Trophoblast cell (in vitro differentiated cells and primary cell): ENCODE measurements around the gene FBXL12.

Source experiments
- DNase-seq, 2 donors: peaks; one replicate each; pipeline ENCODE4 v3.0.0-alpha.2; 2016
- H2AFZ ChIP-seq: 2 replicates; pipeline ENCODE4 v1.6.1; 2013; ENCODE audit warnings: low read length, moderate library complexity, mild to moderate bottlenecking; ENCODE audit not compliant: insufficient read depth, poor library complexity
- H2AK5ac ChIP-seq: 2 replicates; pipeline ENCODE4 v1.6.1; 2013; ENCODE audit warnings: mild to moderate bottlenecking, low read length
- H2BK120ac ChIP-seq: 2 replicates; pipeline ENCODE4 v1.6.1; 2013; ENCODE audit warnings: low read length, mild to moderate bottlenecking, moderate library complexity; ENCODE audit not compliant: insufficient read depth, poor library complexity
- H2BK12ac ChIP-seq: 2 replicates; pipeline ENCODE4 v1.6.1; 2013; ENCODE audit warnings: mild to moderate bottlenecking, low read length, moderate library complexity
- H2BK5ac ChIP-seq: 2 replicates; pipeline ENCODE4 v1.6.1; 2013; ENCODE audit warnings: low read length, low read depth, moderate library complexity, mild to moderate bottlenecking; ENCODE audit not compliant: poor library complexity
- H3K14ac ChIP-seq: 2 replicates; pipeline ENCODE4 v1.6.1; 2013; ENCODE audit warnings: mild to moderate bottlenecking, low read length
- H3K18ac ChIP-seq: 2 replicates; pipeline ENCODE4 v1.6.1; 2013; ENCODE audit warnings: mild to moderate bottlenecking, low read length
- H3K23ac ChIP-seq: 2 replicates; pipeline ENCODE4 v1.6.1; 2013; ENCODE audit warnings: low read length
- H3K27ac ChIP-seq: 2 replicates; pipeline ENCODE4 v1.5.1; 2013; ENCODE audit warnings: low read depth, mild to moderate bottlenecking, inconsistent platforms, low read length, moderate library complexity
- H3K27me3 ChIP-seq: 2 replicates; pipeline ENCODE4 v1.6.1; 2013; ENCODE audit warnings: inconsistent platforms, mild to moderate bottlenecking, low read length, moderate library complexity; ENCODE audit not compliant: insufficient read depth
- H3K36me3 ChIP-seq, 2 experiments: 1 replicate in 1 of 2; 2 replicates in 1 of 2; pipeline ENCODE4 v1.6.1; 2013; ENCODE audit warnings: low read length in 2 of 2, mild to moderate bottlenecking in 2 of 2, moderate library complexity in 1 of 2; ENCODE audit not compliant: insufficient read depth in 2 of 2, control insufficient read depth in 1 of 2
- H3K4ac ChIP-seq: 2 replicates; pipeline ENCODE4 v1.6.1; 2013; ENCODE audit warnings: low read depth, mild to moderate bottlenecking, low read length, moderate library complexity
- H3K4me1 ChIP-seq, 2 experiments: 1 replicate in 1 of 2; 2 replicates in 1 of 2; pipeline ENCODE4 v1.6.1; 2013; ENCODE audit warnings: low read length in 2 of 2, mild to moderate bottlenecking in 2 of 2, moderate library complexity in 1 of 2; ENCODE audit not compliant: insufficient read depth in 2 of 2, control insufficient read depth in 1 of 2
- H3K4me2 ChIP-seq: 2 replicates; pipeline ENCODE4 v1.6.1; 2013; ENCODE audit warnings: inconsistent platforms, mild to moderate bottlenecking, low read length, moderate library complexity
- H3K4me3 ChIP-seq: 2 replicates; pipeline ENCODE4 v1.5.1; 2013; ENCODE audit warnings: mild to moderate bottlenecking, low read depth, low read length, inconsistent platforms
- H3K79me1 ChIP-seq: one replicate; pipeline ENCODE4 v1.6.1; 2013; ENCODE audit warnings: low read length
- H3K79me2 ChIP-seq: 2 replicates; pipeline ENCODE4 v1.6.1; 2013; ENCODE audit warnings: low read length, mild to moderate bottlenecking; ENCODE audit not compliant: control insufficient read depth, insufficient read depth, poor library complexity
- H3K9ac ChIP-seq: 2 replicates; pipeline ENCODE4 v1.6.1; 2013; ENCODE audit warnings: mild to moderate bottlenecking, low read length
- H3K9me3 ChIP-seq: 2 replicates; pipeline ENCODE4 v1.6.1; 2013; ENCODE audit warnings: low read depth, mild to moderate bottlenecking, control low read depth, inconsistent platforms, low read length; ENCODE audit not compliant: insufficient read depth
- H4K12ac ChIP-seq: 2 replicates; pipeline ENCODE4 v1.6.1; 2013; ENCODE audit warnings: low read depth, mild to moderate bottlenecking, low read length, moderate library complexity
- H4K8ac ChIP-seq: 2 replicates; pipeline ENCODE4 v1.6.1; 2013; ENCODE audit warnings: low read depth, mild to moderate bottlenecking, low read length, moderate library complexity
- H4K91ac ChIP-seq: one replicate; pipeline ENCODE4 v1.6.1; 2013; ENCODE audit warnings: low read depth, mild to moderate bottlenecking, low read length, moderate library complexity
- WGBS: extraction: QIAGEN DNeasy Blood & Tissue Kit; methylation state at CpG from one replicate; pipeline ENCODE4 v1.1.7; 2013; ENCODE audit warnings: missing lambda C conversion rate; ENCODE audit not compliant: insufficient read length, insufficient coverage; ENCODE audit errors: extremely low coverage; 5-methylcytosine and 5-hydroxymethylcytosine counted together

The FBXL12 gene

DNA sequence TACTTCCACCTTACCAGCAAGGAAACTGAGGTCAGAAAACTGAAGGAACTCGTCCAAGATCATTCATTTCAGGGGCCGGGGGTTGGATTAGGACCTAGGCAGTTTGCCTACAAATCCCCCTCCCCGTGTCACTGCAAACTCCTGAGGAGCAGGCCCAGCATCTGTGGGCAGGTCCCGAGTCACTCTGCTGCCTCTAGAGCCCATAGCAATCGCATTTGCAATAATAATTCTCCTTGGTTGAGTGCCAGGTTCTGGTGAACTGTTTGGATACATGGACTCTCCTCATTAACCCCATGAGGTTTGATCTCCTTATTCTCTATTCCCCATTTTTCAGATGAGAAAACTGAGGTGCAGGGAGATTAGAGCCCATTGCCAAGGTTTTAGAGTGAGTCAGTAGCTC lies 17.1 kb upstream of the FBXL12 start:
- Histone ChIP-seq H3K4me1 (peaks cover 0 to 4% of the 10 kb centered on the region in 2 experiments), H3K27ac (no peak overlapping the region), H4K12ac (no peak overlapping the region), H3K23ac (no peak overlapping the region), H3K18ac (no peak overlapping the region), H3K4ac (peak overlapping the region; percentile 16), H3K79me1 (no peaks in the 10 kb centered on the region), H2BK12ac (no peak overlapping the region), H3K27me3 (no peaks in the 10 kb centered on the region), H3K79me2 (peaks cover 5% of the 10 kb centered on the region), H2AK5ac (no peak overlapping the region), H3K36me3 (peaks cover 17 to 29% of the 10 kb centered on the region in 2 experiments), H3K4me2 (peak overlapping the region; percentile 95), H4K8ac (no peak overlapping the region), H2AFZ (no peak overlapping the region), H2BK120ac (no peak overlapping the region), H3K9ac (peak overlapping the region; percentile 83), H2BK5ac (no peak overlapping the region), H3K14ac (no peak overlapping the region), H3K4me3 (no peak overlapping the region), H4K91ac (no peak overlapping the region), H3K9me3 (no peaks in the 10 kb centered on the region)
- no CpG with 5 or more reads among the region's 5 CpGs for WGBS
- no peak for DNase-seq

DNA sequence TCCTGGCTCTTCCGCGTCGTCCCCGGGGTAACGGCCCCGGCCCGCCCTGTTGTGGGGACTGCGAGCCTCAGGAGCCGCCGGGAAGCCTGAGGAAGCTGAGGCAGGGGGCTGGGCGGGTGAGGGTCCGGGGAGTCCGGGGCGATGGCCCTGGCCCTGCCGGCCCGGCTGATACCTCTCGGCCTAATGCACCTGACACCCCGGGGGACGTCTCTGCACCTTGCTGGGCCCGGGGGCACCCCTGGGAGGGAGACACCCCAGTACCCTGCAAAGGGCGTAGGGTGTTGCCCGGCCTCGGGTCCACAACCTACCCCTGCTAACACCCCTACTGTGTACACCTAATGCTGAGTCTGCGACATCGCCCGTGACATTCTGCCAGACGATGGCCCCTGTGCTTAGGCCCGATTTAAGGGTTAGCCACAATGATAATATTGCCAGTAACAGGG lies 16.6 kb upstream of the FBXL12 start:
- Histone ChIP-seq H4K8ac (peak overlapping the region; percentile 71), H3K79me2 (peaks cover 5% of the 10 kb centered on the region), H4K12ac (peak overlapping the region; percentile 55), H3K27ac (no peak overlapping the region), H3K4me1 (peaks cover 0 to 4% of the 10 kb centered on the region in 2 experiments), H2BK12ac (no peak overlapping the region), H3K9ac (peak overlapping the region; percentile 83), H2BK5ac (no peak overlapping the region), H3K4me2 (peak overlapping the region; percentile 95), H3K9me3 (no peaks in the 10 kb centered on the region), H3K4ac (peak overlapping the region; percentile 44), H3K27me3 (no peaks in the 10 kb centered on the region), H2BK120ac (peak overlapping the region; percentile 8), H2AK5ac (peak overlapping the region; percentile 9), H3K36me3 (peaks cover 14 to 25% of the 10 kb centered on the region in 2 experiments), H3K79me1 (no peaks in the 10 kb centered on the region), H3K18ac (peak overlapping the region; percentile 27), H2AFZ (peak overlapping the region; percentile 37), H3K4me3 (peak overlapping the region; percentile 92), H3K14ac (peak overlapping the region; percentile 53), H4K91ac (peak overlapping the region; percentile 49), H3K23ac (no peak overlapping the region)
- no peak for DNase-seq
- no CpG with 5 or more reads among the region's 28 CpGs for WGBS

DNA sequence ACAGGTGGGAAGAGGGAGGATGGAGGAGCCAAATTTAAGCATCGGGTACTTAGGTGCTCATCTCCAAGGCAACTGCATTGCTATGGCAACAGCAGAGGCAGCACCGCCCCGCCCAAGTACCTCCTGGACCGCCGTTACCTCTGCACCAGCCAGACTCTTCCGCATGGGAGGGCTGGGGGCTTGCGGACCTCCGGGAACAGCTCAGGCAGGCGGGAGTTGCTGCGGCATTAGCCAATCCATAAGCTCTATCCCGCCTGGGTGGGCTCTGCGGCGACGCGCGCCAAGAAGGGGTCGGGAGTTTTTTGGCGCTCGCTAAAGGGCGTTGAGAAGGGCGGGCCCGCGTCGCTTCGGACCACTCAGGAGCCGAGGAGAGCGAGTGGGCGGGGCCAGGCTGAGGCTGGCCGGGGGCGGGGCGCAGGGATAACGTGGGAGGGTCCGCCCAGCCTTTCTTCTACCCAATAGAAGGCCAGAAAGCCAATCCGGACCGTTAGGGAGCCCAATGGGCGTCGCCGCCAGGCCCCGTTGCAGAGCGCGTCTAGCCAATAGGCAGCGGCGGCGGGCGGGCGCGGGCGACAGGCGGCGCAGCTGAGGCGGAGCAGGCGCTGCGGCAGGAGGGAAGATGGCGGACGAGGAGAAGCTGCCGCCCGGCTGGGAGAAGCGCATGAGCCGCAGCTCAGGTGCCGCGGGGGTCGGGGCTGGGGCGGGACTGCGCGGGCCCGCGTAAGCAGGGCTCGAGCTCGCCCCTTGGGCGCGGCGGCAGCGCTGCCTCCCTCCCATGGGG lies 16.0 kb upstream of the FBXL12 start, which contains the start of gene PIN1:
Gene PIN1 (plus strand): TSS at position 593 of the 781 bp plus-strand sequence. CDS start 27 bp downstream, at position 620.
- Histone ChIP-seq H3K27me3 (no peaks in the 10 kb centered on the region), H2AFZ (peak within 1 kb of the TSS; percentile 56), H2BK12ac (no peak within 1 kb of the TSS), H2BK5ac (no peak within 1 kb of the TSS), H4K91ac (peak within 1 kb of the TSS; percentile 49), H4K12ac (peak within 1 kb of the TSS; percentile 55), H3K4me3 (peak within 1 kb of the TSS; percentile 92), H3K4me2 (peak within 1 kb of the TSS; percentile 95), H3K9ac (peak within 1 kb of the TSS; percentile 83), H3K18ac (peak within 1 kb of the TSS; percentile 27), H3K79me2 (peaks cover 5% of the 10 kb centered on the region), H2BK120ac (peak within 1 kb of the TSS; percentile 8), H3K79me1 (no peaks in the 10 kb centered on the region), H4K8ac (peak within 1 kb of the TSS; percentile 71), H3K36me3 (peaks cover 10 to 26% of the 10 kb centered on the region in 2 experiments), H3K4me1 (peaks cover 0 to 4% of the 10 kb centered on the region in 2 experiments), H2AK5ac (peak within 1 kb of the TSS; percentile 9), H3K9me3 (no peaks in the 10 kb centered on the region), H3K27ac (no peak within 1 kb of the TSS), H3K23ac (no peak within 1 kb of the TSS), H3K14ac (peak within 1 kb of the TSS; percentile 53), H3K4ac (peak within 1 kb of the TSS; percentile 44)
- peak; percentile 99 for DNase-seq
- WGBS = no CpG with 5 or more reads among the region's 73 CpGs

DNA sequence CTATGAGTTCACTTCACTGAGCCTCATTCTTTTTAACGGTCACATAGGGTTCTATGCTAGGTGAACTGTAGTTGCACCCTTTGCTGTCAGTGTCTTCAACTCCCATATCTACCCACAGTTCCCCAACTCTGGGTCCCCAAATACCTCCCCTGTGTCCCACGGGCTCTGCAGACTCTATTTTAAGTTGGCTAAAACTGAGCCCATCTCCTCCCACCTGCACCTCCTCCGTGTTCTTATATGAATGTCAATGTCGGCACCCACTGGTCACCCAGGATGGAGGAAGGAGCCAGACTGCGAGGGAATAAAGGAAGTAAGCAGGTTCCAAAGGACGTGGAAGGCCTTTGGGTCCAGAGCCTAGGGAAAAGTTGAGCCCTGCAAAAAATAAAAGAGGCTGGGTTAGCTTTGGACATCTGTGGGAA lies 15.4 kb upstream of the FBXL12 start:
- peak overlapping the region; percentile 72 for H3K4me2 ChIP-seq
- no peak overlapping the region for H3K27ac ChIP-seq
- H2AK5ac ChIP-seq = no peak overlapping the region
- no peak overlapping the region for H3K14ac ChIP-seq
- no peak overlapping the region for H4K12ac ChIP-seq
- H3K9me3 ChIP-seq = no peaks in the 10 kb centered on the region
- no peak overlapping the region for H3K9ac ChIP-seq
- peak overlapping the region; percentile 41 for H4K8ac ChIP-seq
- H4K91ac ChIP-seq = no peak overlapping the region
- no peak for DNase-seq
- H3K4ac ChIP-seq = no peak overlapping the region
- H3K4me3 ChIP-seq = no peak overlapping the region
- no peaks in the 10 kb centered on the region for H3K79me1 ChIP-seq
- no peak overlapping the region for H2BK12ac ChIP-seq
- no peak overlapping the region for H3K18ac ChIP-seq
- H3K27me3 ChIP-seq = no peaks in the 10 kb centered on the region
- no peak overlapping the region for H2AFZ ChIP-seq
- H3K4me1 ChIP-seq = peaks cover 0 to 4% of the 10 kb centered on the region in 2 experiments
- no peak overlapping the region for H2BK120ac ChIP-seq
- peaks cover 5% of the 10 kb centered on the region for H3K79me2 ChIP-seq
- H3K36me3 ChIP-seq = peaks cover 12 to 24% of the 10 kb centered on the region in 2 experiments
- no CpG with 5 or more reads among the region's 6 CpGs for WGBS
- H3K23ac ChIP-seq = no peak overlapping the region
- no peak overlapping the region for H2BK5ac ChIP-seq
